GM23338 (cell line): Measurements from ENCODE around the gene ZSWIM1.

Experiments used
- CTCF ChIP-seq, 2 experiments: fragments of 200-600 bp in 1 of 2; sonication (generic) in 1 of 2; conservative IDR thresholded peaks; 2 replicates each; pipeline versions ENCODE4 v1.5.1 to v1.6.1; 2016 to 2017; ENCODE audit warnings: antibody characterized with exemption in 2 of 2, low read depth in 2 of 2, mild to moderate bottlenecking in 2 of 2, moderate library complexity in 1 of 2
- EZH2 ChIP-seq: fragments of 200-600 bp; sonication (generic); IDR thresholded peaks from one replicate; pipeline ENCODE4 v1.8.0; 2017; ENCODE audit warnings: antibody characterized with exemption, mild to moderate bottlenecking, low read depth; ENCODE audit not compliant: unreplicated experiment
- NANOG ChIP-seq: IDR thresholded peaks from 2 replicates; pipeline ENCODE4 v1.6.1; 2016; ENCODE audit warnings: antibody characterized with exemption, borderline replicate concordance
- POLR2AphosphoS5 ChIP-seq: IDR thresholded peaks from 2 replicates; pipeline ENCODE4 v1.6.1; 2016; ENCODE audit warnings: antibody characterized with exemption, low read depth

- TF ChIP-seq NANOG, result no peak
- no peak for TF ChIP-seq CTCF (conservative IDR thresholded peaks at IDR 0.05; ENCODE audit: low read depth in 2 of 2)
- no peak for TF ChIP-seq POLR2AphosphoS5
- TF ChIP-seq EZH2, result no peak
Measured at GRCh38 chr20:45848969-45849582, 32.0 kb upstream of the ZSWIM1 start.
